HepG2 (cell line): ENCODE data around the gene SCEL.

ENCODE experiments used
- EP300 ChIP-seq, 3 experiments: sonication (generic) in 1 of 3; formaldehyde crosslinking in 1 of 3; IDR thresholded peaks; 2 replicates each; pipeline versions ENCODE4 v1.5.1 to v1.6.1; 2011 to 2020; ENCODE audit warnings: low read depth in 2 of 3, low read length in 2 of 3, borderline replicate concordance in 1 of 3, improper control_type of control experiment in 1 of 3, mild to moderate bottlenecking in 1 of 3, missing genetic modification reagents in 1 of 3, moderate library complexity in 1 of 3
- HOXA7 ChIP-seq: sonication (generic); formaldehyde crosslinking; IDR thresholded peaks from 2 replicates; pipeline ENCODE4 v1.8.1; 2022; ENCODE audit warnings: mild to moderate bottlenecking, missing genetic modification reagents, moderate library complexity
- MYC ChIP-seq: sonication (generic); formaldehyde crosslinking; IDR thresholded peaks from 2 replicates; pipeline ENCODE4 v1.9.0; 2021; ENCODE audit warnings: missing genetic modification reagents, borderline replicate concordance
- PATZ1 ChIP-seq: sonication (generic); formaldehyde crosslinking; IDR thresholded peaks from 2 replicates; pipeline ENCODE4 v1.4.0; 2020; ENCODE audit warnings: missing genetic modification reagents
- PHF21A ChIP-seq: sonication (generic); formaldehyde crosslinking; IDR thresholded peaks from 2 replicates; pipeline ENCODE4 v1.5.0; 2020; ENCODE audit warnings: mild to moderate bottlenecking, missing genetic modification reagents
- POLR2A ChIP-seq, 2 experiments: IDR thresholded peaks; 2 replicates each; pipeline ENCODE4 v1.6.1; 2011; ENCODE audit warnings: low read depth in 2 of 2, low read length in 2 of 2, mild to moderate bottlenecking in 1 of 2, moderate library complexity in 1 of 2; ENCODE audit not compliant: insufficient read depth in 1 of 2
- TCF12 ChIP-seq, 2 experiments: fragments of 450-650 bp in 1 of 2; sonication (generic) in 1 of 2; formaldehyde crosslinking in 1 of 2; IDR thresholded peaks; 2 replicates each; pipeline versions ENCODE4 v1.6.1 to v1.8.0; 2017 to 2022; ENCODE audit warnings: antibody characterized with exemption in 1 of 2, mild to moderate bottlenecking in 1 of 2, missing genetic modification reagents in 1 of 2, moderate library complexity in 1 of 2
- ZFP36 ChIP-seq: fragments of 150-350 bp; IDR thresholded peaks from 2 replicates; pipeline ENCODE4 v1.6.1; 2018; ENCODE audit warnings: borderline replicate concordance, low read length, low read depth; ENCODE audit not compliant: partially characterized antibody
- ZFP62 ChIP-seq: sonication (generic); formaldehyde crosslinking; IDR thresholded peaks from 2 replicates; pipeline ENCODE4 v1.4.0; 2020; ENCODE audit warnings: missing genetic modification reagents
- ZNF441 ChIP-seq: sonication (generic); formaldehyde crosslinking; IDR thresholded peaks from 2 replicates; pipeline ENCODE4 v1.7.0; 2021; ENCODE audit warnings: missing genetic modification reagents, borderline replicate concordance
- TF ChIP-seq, protein P1 (sequence below): sonication (generic); formaldehyde crosslinking; IDR thresholded peaks from 2 replicates; pipeline ENCODE4 v1.8.1; 2023; ENCODE audit warnings: missing genetic modification reagents, inconsistent platforms, borderline replicate concordance

DNA sequence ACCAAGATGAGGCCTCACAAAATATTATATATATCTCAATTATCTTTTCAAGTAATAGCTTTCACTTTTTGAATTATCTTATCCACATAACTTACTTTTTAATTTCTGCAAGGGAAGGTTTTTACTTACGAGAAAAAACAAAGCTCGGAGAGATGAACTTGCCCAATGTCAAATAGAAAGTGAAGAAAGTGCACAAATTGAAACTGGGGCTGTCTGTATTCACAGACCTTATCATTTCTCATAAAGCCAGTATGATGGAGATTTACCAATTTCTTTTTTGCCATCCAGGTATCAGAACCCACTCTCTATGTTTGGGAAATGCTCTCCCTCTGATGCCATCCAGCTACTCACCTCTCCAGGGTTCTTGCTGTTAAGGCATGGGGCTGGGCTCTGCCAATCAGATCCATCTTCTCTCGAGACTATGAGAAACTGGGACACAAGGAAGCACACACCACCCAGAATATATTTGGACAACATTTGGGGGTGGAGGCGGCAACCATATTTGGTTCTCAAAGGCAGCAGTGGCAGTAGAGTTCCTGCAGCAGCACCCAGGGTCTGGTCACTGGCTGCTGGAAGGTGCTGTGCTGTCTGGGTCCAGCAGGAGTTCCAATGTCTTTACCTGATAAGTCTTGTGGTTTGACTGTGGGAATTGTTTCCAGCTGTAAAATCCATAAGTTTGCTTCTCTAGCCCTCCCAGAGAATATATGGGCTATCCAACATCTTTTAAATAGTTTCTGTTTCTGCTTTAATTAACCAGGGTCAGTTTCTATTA is 45.8 kb upstream of the SCEL start:
- no peak for TF ChIP-seq PATZ1
- no peak for TF ChIP-seq ZFP36
- no peak for TF ChIP-seq PHF21A
- no peak for TF ChIP-seq EP300 (IDR thresholded peaks at IDR 0.05; ENCODE audit: low read depth in 2 of 2, low read length in 2 of 2)
- TF ChIP-seq EP300 (CRISPR knock-in tag; IDR thresholded peaks at IDR 0.05; ENCODE audit: borderline replicate concordance) = no peak
- TF ChIP-seq ZFP62 = no peak
- TF ChIP-seq POLR2A (IDR thresholded peaks at IDR 0.05; ENCODE audit: insufficient read depth in 1 of 2, low read depth in 2 of 2, low read length in 2 of 2) = no peak
- TF ChIP-seq ZNF441 (CRISPR knock-in tag) = no peak
- no peak for TF ChIP-seq HOXA7
- no peak for TF ChIP-seq TCF12 (IDR thresholded peaks at IDR 0.05)
- TF ChIP-seq TCF12 (CRISPR knock-in tag; IDR thresholded peaks at IDR 0.05) = no peak
- TF ChIP-seq MYC (CRISPR knock-in tag) = no peak
- TF ChIP-seq, protein P1, sequence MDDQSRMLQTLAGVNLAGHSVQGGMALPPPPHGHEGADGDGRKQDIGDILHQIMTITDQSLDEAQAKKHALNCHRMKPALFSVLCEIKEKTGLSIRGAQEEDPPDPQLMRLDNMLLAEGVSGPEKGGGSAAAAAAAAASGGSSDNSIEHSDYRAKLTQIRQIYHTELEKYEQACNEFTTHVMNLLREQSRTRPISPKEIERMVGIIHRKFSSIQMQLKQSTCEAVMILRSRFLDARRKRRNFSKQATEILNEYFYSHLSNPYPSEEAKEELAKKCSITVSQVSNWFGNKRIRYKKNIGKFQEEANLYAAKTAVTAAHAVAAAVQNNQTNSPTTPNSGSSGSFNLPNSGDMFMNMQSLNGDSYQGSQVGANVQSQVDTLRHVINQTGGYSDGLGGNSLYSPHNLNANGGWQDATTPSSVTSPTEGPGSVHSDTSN = no peak
